Gastroesophageal sphincter (tissue), 4 donors: ENCODE results near the gene NEK7. TPM values are rescaled to one million over a fixed set of nuclear protein-coding genes. Genes with fewer than 3 reads are reported as not detected.

Experiments used
- ATAC-seq: fragments of 150-250 bp; one replicate; pipeline ENCODE4 v1.9.1; 2016; ENCODE audit warnings: mild to moderate bottlenecking, moderate library complexity
- H3K27ac ChIP-seq, 4 donors: fragments of 200-600 bp; sonication (generic) in 3 of 4; 1 replicate in 3 of 4; 2 replicates in 1 of 4; pipeline ENCODE4 v1.5.1; 2016 to 2019
- H3K27me3 ChIP-seq: fragments of 200-600 bp; sonication (generic); one replicate; pipeline ENCODE4 v1.5.1; 2019
- H3K36me3 ChIP-seq, 2 donors: fragments of 200-600 bp; sonication (generic); one replicate each; pipeline ENCODE4 v1.5.1; 2019; ENCODE audit warnings: control low read depth in 1 of 2
- H3K4me1 ChIP-seq, 3 donors: fragments of 200-600 bp; sonication (generic); 1 replicate in 2 of 3; 2 replicates in 1 of 3; pipeline ENCODE4 v1.5.1; 2016 to 2019; ENCODE audit warnings: control low read depth in 2 of 3
- H3K4me3 ChIP-seq, 2 donors: fragments of 200-600 bp; sonication (generic); one replicate each; pipeline ENCODE4 v1.5.1; 2019; ENCODE audit warnings: mild to moderate bottlenecking in 1 of 2, moderate library complexity in 1 of 2
- H3K9me3 ChIP-seq, 3 donors: fragments of 200-600 bp; sonication (generic); one replicate each; pipeline ENCODE4 v1.5.1; 2017 to 2019; ENCODE audit warnings: control low read depth in 2 of 3
- CTCF ChIP-seq, 4 experiments: fragments of 200-600 bp in 2 of 4; fragments of 450-650 bp in 2 of 4; sonication (generic) in 1 of 4; IDR thresholded peaks; one replicate each; pipeline ENCODE4 v1.5.1; 2017 to 2019; ENCODE audit warnings: antibody characterized with exemption in 4 of 4, mild to moderate bottlenecking in 2 of 4, moderate library complexity in 2 of 4
- EP300 ChIP-seq: sonication (generic); formaldehyde crosslinking; IDR thresholded peaks from one replicate; pipeline ENCODE4 v1.6.1; 2017; ENCODE audit warnings: antibody characterized with exemption, mild to moderate bottlenecking
- POLR2A ChIP-seq, 2 donors: fragments of 450-650 bp; IDR thresholded peaks; one replicate each; pipeline ENCODE4 v1.6.1; 2017; ENCODE audit warnings: antibody characterized with exemption in 2 of 2, mild to moderate bottlenecking in 2 of 2, moderate library complexity in 1 of 2
- POLR2AphosphoS5 ChIP-seq: sonication (generic); formaldehyde crosslinking; IDR thresholded peaks from one replicate; pipeline ENCODE4 v1.6.1; 2017; ENCODE audit warnings: antibody characterized with exemption
- WGBS, 2 donors: methylation state at CpG; one replicate each; pipeline ENCODE4 v1.1.5; 2018; ENCODE audit warnings: low coverage in 1 of 2; 5-methylcytosine and 5-hydroxymethylcytosine counted together
- total RNA-seq, 4 donors: library from RNA; depleted of rRNA; stranded (reverse); fragments of >200 nt; gene quantifications; one replicate each; pipeline ENCODE4 v1.1.0, GENCODE V29; 2016

NEK7 gene
- total RNA-seq, 4 donors from 2014 or later = 114 to 250 (median 181) TPM

DNA sequence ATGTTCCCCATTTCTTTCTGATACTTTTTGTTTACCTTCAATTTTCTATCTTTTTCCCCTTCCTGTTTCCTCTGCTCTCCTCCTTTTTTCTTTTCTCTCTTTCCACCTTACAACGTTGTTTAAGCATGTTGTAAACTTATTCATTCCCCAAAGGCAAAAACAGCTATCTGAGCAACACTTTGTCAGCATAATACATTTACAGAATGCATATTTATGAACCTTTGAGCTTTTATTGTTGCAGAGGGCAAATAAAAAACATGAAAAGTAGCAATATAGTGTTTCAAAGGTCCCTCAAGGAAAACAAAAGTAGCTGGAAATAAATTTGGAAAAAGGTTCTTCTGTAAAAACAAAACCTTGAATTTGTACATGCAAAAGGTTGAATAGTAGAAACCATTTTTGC lies 214.2 kb downstream of the NEK7 start:
- Histone ChIP-seq H3K4me3 (no peak overlapping the region), H3K27ac (no peak overlapping the region), H3K27me3 (no peaks in the 10 kb centered on the region), H3K4me1 (no peaks in the 10 kb centered on the region), H3K9me3 (peaks cover 0 to 11% (median 0%) of the 10 kb centered on the region in 3 donors), H3K36me3 (no peaks in the 10 kb centered on the region)
- ATAC-seq = no peak
- 40% methylated on average over 1 of the region's 1 CpG for WGBS, 2 donors
- TF ChIP-seq POLR2AphosphoS5 (no peak), CTCF (IDR thresholded peaks at IDR 0.05) (no peak), EP300 (no peak), POLR2A (IDR thresholded peaks at IDR 0.05) (no peak)

Other genes with a start within 250 kb of the NEK7 start
- gene LHX9, start 239.6 kb upstream of the NEK7 start, total RNA-seq = not detected